ENCODE measurements around the gene COG6.

The COG6 gene

DNA sequence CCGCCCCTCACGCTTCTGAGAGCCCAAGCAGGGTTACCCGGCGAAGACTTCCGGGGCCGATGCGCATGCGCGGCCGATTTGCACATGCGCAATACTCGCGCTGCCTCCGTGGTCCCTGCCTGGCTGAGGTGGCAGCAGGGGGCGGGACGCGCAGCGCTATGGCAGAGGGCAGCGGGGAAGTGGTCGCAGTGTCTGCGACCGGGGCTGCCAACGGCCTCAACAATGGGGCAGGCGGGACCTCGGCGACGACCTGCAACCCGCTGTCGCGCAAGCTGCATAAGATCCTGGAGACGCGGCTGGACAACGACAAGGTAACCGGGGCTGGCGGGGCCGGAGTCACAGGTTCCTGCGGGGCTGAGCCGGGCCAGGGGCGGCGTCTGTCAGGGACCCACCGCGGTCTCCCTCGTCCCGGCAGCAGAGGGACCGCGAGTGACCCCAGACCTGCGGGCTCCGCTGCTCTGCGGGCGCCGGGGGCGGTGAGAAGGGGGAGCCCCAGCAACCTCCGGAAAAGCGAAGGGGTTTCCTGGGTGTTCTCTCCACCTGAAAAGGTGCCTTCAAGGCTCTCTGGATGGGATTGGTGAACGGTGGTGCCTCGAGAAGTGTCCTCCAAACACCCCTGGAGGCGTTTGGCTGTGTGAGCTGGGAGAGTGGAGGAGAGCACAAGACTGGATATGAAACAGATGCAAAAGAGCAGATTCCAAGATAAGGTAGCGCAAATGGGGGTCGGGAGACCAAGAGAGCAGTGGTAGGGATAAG, at the start of gene COG6:
Gene COG6, plus strand, starts transcription at position 94 of the 756 bp plus-strand sequence. Its CDS starts 65 bp downstream, at position 159.
- peak; percentile 82 to 95 for DNase-seq

DNA sequence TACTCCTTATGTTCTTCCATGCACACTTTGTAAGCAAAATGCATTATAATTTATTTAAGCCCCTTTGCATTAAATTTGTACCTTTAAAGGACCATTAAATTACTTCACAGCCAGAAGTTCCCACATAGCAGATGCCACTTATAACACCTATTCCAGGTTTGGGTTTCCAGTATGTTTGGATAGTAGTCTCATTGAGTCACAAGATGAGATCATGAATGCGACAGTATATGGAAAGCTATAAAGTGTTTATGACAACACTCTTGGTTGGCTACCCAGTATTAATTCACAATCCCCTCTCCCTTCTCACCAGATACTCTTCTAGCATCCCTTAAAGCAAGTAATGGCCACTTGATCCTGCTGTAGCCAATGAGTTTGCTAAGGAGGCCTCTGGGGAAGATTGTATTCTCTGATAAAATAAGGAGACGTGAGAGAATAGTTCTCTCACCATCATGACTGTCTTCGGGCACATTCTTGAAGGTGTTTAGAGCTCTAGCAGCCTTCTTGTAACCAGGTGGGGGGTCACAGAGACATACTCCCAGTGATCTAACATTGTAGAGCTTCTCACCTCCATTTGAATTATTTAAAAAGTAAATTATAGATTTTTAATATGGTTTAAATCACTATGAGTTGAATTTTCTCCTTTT, 49.7 kb upstream of the COG6 start:
- no peak for DNase-seq

DNA sequence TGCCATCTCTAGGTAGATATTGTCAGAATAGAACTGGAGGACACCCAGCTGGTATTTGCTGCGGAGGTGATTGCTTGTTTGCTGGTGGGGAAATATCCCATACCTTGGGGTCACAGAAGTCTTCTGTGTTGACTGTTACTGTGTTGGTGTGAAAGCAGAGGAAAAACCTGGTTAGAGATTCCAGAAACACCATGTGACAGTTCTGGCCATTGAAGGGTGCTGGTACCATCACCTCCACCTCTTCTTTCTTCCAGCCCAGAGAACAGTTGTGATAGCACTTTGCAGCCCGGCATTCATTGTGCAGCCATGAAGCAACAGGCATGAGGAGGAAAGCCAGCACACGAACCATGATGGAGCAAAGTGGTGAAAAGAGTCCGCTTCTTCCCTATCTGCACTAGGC, 47.6 kb upstream of the COG6 start:
- no peak for DNase-seq

DNA sequence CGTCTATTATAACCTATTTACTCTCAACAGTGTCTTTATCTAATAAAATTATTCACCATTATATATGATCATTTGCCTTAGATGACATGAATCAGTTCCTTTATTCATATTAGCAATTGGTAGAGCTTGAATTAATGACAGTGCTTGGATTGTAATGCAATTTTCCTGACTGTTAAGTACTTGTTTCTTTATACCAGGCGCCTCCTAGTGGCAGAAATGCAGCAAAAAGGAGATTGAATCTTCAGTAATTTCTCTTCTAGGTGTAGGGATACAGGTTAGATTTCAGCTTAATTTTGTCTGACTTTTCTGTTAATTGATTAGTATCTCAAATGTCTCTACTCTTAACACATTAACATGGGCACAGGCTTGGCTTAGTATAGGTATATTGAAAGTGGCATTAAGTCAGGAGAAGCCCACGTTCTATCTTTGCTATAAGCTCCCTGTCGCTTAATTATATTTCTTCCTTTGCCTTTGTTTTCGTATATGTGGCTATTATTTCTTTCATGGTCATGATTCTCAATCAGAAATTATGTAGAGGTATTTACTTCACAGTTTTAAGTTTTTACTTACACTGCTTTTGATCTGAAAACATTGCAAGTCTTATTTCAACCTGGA, 43.3 kb upstream of the COG6 start:
- DNase-seq = peak; percentile 61 to 90

DNA sequence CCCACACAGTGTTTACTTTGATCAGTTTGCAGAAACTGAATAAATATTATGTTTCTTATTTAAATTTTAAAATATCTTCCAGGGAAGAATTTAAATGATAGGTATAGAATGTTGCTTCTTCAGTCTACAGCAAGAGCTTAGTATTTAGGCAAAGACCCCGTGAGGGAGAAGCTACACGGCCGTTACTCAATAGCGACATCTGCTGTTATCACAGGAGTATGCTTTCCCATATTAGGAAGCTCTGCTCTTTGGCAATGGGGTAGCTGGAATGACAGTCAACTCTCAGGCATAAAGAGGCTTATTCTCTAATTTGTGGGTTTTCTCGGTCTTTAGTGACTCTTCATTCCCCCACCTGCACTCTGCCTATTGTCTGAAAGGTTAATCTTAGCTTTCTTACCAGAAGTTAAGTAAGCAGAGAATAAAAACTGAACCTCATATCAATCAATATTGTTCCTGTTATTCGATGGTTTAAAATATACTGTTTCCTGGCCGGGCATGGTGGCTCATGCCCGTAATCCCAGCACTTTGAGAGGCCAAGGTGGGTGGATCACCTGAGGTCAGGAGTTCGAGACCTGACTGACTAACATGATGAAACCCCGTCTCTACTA, 39.3 kb upstream of the COG6 start:
- peak; percentile 58 to 89 for DNase-seq

DNA sequence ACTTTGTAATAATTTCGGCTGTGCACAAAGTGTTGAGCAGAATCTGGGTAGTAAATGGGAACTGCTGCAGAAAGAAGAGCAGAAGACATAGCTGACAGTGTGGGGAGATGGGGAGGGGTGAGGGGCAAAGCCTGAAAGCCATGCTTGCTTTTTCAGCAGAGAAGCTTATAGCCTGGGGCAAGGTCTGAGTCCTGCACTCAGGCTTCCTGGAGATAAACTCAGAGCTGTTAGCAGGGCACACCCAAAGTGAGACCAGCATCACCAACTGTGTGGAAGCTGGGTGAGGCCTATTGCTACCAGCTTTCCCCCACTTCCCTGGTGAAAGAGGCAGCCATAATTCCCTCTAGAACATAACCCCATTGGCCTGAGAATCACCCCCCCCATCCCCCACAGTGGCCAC, 36.9 kb upstream of the COG6 start:
- no peak for DNase-seq

DNA sequence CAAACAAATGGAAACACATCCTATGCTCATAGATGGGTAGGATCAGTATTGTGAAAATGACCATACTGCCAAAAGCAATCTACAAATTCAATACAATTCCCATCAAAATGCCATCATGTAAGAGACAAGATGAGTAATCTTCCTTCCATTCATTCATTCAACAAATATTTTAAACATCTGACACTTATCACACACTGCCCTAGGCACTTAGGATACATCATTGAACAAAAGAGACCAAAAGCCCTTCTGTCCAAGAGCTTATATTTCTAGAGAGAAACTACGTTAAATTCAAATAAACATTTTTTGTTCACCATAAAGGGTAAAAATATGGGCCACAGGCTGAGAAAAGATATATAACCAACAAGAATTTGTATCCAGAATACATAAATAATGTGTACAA, 32.0 kb upstream of the COG6 start:
- no peak for DNase-seq

DNA sequence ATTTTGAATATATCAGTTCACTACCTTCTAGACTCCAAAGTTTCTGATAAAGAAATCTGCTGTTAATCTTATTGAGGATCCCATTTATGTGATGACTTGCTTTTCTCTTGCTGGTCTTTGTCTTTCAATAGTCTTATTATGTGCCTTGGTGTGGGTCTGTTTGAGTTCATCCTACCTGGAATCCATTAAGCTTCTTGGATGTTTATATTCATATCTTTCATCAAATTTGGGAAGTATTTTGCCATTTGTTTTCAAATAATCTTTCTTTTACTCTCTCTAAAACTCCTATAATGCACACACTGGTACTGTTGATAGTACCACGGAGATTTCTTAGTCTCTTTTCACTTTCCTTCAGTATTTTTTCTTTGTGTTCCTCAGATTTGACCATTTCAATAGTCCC, 24.2 kb upstream of the COG6 start:
- no peak for DNase-seq

DNA sequence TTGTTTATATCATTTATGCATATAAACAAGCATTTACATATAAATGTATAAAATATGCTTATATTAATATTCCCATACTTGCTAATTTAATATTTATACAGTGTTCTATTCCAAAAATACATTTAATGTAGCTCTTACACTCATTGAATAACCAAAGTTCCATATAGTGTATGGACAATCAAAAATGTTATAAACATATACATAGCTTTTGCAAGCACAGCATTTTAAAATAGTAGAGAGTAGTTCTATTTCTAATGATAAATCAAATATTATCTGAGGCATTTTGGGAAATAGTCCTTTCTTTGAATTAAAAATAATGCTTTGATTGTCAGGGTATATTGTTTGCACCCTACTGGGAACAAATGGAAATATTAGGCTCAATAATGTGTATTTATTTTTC, 22.5 kb upstream of the COG6 start:
- no peak for DNase-seq

DNA sequence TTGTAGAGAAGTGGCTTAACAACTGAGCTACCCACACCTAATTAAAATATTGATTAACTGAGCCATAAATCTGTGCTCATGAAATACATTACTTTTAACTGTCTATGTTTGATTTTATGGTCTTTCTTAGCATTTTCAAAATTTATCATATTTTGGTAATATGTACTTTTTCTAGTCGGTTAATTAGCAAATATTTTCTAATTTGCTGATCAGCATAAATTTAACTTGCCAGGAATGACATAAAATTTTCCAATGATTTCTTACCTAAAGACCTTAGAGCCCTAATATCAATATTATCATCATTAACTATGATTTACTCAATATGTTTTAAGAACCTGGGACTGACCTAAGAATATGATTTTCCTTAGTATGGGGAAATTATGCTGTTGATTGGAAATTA, 19.9 kb upstream of the COG6 start:
- no peak for DNase-seq

DNA sequence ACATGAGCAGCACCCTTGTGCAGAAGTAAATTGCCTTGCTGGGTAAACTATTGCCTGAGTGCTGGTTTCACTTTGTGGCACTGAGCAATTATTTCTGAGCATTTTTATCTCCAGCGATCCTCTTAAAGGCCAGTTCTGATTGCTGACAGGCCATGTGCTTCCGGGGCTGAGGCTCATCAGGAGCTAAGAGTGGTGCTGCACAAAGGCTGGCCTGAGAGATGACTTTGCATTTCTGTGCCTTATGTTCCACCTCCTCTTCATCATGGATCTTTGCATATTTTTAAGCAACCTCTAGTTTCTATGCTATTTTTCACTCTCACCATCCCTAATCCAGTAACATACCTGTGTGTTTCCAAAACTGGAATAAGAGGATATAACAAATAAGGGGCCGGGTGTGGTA, 17.6 kb upstream of the COG6 start:
- DNase-seq = no peak

DNA sequence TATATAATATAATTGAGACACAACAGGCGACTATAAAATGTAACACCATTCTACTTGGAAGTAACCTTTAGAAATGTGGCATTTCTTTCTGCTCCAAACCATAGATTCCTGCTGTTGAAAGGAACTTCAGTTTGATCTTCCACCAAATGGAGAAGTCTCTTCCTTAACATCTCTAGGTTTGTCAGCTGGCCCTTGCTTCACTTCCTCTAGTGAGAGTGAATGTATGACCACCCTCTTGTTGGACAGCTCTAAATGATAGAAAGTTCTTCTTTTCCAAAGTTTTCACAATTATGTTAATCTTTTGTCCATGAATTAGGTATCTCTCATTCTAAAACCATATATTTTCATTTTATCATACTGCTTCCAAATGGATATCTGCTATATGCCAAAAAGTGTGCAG, 13.8 kb upstream of the COG6 start:
- no peak for DNase-seq

DNA sequence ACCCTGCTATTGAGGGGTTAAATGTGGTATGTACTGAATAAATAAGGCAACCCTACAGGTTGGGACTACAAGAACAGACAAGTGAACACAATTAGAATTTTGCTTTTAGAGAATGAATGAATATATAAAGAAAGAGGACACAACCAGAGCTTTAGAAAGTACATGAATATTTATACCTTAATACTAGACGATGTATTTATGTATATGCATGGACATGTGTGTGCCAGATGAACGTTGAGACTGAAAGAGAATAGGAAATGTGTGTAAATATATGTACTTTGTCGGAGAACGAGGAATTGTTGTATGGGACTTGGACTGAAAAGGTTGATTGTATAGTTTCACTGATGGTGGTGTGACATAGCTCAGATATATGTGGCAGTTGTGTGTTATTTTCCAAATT, 9.3 kb upstream of the COG6 start:
- no peak for DNase-seq

DNA sequence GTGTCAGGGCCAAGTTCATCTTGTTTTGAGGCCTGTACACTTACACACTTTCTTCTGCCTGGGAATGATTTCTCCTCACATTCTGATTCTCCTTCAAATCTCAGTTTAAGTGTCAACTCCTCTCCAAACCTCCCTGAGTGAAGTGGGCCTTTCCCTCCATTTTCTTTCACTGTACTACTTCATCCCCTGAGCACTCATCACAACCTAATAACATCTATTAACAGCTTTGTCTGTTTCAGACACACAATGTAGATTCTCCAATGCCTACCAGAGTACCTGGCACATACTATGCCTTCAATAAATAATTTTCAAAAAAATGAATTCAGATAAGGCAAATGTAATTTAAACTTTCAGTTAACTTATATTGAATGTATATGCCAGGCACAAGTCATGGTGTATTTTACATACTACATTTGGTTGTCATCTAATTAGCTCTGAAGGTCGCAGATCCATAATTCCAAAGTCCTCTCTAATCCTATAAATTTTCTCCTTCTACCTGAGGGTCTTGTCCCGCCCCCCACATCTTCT, 357 bp upstream of the COG6 start:
- no peak for DNase-seq

DNA sequence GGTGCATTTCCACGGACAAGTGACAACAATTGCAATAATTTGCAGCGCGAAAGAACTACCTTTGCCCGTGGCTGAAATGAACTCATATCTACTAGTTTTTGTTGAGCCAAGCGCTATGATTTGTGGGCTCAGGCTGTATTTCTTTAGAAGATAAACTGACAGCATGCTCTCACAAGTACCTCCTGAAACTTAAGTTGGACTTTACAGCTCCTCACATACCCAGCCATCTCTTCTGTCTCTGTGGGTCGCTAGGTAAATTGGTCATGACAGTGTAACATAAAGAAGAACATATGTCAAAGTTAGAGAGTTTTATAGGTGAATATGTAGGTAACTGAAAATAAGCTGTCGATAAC, 839 bp downstream of the COG6 start:
- peak in 1 of 2 experiments; percentile 29 for DNase-seq

DNA sequence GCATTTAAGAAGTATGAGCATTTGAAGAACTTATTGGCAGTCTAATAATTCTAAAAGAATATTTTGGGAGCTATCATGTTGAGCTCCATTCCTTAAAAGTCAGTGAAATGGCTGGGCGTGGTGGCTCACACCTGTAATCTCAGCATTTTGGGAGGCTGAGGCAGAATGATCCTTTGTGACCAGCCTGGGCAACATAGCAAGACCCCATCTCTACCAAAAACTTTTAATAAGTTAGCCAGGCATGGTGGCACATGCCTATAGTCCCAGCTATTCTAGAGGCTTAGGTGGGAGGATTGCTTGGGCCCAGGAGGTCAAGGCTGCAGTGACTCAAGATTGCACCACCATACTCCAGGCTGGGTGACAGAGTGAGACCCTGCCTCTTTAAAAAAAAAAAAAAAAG, 8.0 kb downstream of the COG6 start:
- DNase-seq = no peak

DNA sequence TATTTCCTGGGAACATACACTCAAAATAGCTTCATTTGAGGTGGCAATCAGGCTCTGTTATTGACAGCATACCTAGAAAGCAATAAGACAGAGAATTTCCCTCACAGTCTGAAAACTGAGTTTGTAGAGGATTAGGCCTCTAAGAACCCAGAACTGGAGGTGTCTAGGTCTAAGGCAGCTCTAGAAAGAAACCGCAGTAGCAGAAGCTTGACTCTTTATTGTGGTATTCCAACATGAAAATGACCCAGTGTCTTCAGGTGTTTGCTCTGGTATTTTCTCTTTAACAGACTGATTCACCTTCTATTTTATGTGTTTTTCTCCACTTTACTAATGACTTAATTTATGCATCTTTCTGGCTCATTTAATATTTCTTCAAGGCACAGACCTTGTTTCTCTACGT, 8.5 kb downstream of the COG6 start:
- DNase-seq = no peak

DNA sequence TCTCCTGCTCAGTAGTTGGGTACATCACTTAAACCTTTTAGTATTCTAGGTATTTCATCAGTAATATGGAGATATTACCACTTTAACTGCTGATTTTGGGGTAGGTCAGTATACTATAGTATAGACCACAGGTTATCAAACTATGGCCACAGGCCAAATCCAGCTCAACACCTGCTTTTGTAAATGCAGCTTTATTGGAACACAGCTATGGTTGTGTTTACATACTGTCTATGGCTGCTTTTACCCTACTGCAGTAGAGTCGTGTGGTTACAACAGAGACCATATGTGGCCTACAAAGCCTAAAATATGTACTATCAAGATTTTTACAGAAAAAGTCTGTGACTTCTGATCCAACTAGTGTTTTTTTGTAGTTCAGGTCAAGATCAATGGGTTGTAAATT, 10.3 kb downstream of the COG6 start:
- no peak for DNase-seq

DNA sequence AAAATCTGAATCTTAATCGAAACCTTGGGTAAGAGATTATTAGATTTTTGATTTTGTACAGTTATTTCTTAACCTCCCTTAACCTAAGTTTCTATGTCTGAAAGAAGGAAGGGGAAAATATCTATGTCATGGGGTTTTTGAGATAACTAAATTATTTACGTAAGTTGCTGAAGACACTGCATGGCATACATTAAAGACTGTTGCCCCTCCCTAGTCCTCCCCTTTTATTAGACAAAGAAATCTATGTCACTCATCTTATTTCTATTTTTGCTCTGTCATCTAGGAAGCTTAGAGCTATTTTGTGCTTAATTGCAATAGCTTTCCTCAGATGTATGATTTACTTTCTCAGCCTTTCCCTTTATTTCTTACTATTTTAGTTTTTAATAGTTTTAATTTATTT, 15.0 kb downstream of the COG6 start:
- no peak for DNase-seq

DNA sequence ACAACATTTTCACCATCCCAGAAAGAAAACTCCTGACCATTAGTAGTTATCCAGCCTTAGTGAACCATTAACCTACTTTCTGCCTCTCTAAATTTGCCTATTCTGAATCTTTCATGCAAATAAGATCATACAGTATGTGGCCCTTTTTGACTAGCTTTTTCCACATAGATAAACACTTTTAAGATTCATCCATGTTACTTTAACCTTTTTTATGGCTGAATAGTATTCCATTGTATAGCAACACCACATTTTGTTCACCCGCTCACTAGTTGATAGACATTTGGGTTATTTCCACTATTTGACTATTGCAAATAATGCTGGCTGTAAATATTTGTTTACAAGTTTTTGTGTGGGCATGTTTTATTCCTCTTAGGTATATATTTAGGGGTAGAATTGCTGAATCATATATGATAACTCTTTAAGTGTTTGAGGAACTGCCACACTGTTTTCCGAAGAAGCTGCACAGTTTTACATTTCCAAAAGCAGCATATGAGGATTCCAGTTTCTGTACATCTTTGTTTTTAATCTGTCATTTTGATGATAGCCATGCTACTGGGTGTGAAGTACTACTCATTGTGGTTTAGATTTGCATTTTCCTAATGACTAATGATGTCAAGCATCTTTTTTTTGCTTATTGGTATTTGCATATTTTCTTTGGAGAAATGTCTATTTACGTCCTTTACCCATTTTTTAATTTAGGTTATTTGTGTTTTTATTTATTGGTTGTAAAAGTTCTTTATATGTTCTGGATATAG, 17.1 kb downstream of the COG6 start:
- DNase-seq = peak; percentile 6 to 55

DNA sequence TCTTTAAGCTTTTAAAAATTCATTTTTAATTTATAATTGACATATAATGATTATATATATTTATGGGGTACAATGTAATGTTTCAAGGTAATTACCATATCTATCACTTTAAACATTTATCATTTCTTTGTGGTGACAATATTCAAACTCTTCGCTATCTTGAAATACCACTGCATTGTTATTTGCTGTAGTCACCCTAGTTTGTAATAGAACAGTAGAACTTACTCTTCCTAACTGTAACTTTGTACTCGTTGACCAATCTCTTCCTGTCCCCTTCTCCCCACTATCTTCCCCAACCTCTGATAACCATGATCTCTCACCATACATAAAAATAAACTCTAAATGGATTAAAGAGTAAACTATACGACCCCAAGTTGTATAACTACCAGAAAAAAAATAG, 20.4 kb downstream of the COG6 start:
- no peak for DNase-seq

DNA sequence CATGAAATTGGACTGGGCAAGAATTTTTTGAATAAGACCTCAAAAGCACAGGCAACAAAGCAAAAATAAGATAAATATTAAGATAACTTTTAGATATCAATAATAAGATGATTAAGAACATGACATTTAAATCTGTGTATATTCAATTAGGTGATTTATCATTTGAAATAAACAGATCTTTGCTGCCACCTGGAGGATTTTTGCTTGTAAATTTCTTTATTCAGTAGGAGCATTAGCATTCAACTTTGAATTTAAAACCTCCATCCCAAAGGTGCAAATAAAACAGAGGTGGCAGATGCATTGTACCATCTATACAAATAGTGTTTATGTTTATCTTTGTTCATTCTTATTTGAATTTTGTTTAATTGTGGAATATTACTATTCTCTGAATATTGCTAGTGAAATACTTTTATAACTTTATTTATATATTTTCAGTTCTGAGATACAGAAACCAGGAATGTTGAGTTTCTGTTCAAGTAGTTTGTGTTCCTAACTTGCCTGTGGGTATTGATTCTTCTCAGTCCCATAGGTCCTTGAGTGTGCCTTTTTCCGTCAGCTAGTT, 20.9 kb downstream of the COG6 start:
- peak; percentile 44 to 83 for DNase-seq

DNA sequence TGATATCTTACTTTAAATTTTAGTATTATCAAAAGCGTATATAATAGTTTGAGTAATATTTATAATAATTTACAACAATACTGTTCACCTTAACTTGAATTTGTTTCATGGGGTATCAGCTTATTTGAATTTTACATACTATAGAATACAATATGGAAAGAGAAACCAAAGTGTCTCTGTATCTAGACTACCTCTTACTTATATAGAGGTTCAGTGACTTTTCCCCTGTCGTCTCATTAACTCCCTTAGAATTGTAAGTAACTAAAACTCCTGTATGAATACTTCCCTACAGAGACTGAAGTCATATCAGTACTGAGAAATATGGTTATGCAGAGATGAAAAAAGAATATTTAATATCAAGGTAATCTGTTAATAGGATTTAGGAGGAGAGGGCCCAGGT, 26.8 kb downstream of the COG6 start:
- no peak for DNase-seq
